HFF-Myc (cell line): ENCODE measurements around the gene AOX1.
"Not testable (repeated sequence)": the region's sequence is repeated elsewhere in the genome, so short reads cannot be mapped to it uniquely, and the experiment has no call there.

Experiments used
- DNase-seq: peaks from one replicate; pipeline ENCODE4 v3.0.0-alpha.2; 2011; ENCODE audit warnings: low read depth; ENCODE audit errors: extremely low read depth
- H3K4me3 ChIP-seq: replicated peaks from 2 replicates; pipeline ENCODE4 v1.5.1; 2011; ENCODE audit warnings: low read depth, mild to moderate bottlenecking, control low read depth, low read length
- CTCF ChIP-seq: IDR thresholded peaks from 2 replicates; pipeline ENCODE4 v1.5.1; 2012; ENCODE audit warnings: mild to moderate bottlenecking, low read depth, low read length, control low read depth; ENCODE audit errors: missing control alignments

AOX1 gene

GRCh38 chr2:200625282-200625681, 39.5 kb downstream of the AOX1 start:
- DNase-seq = no peak
- no peak for TF ChIP-seq CTCF
- no peak overlapping the region for H3K4me3 ChIP-seq

- no peak for DNase-seq
- TF ChIP-seq CTCF = no peak
Measured at GRCh38 chr2:200625958-200626363, 40.1 kb downstream of the AOX1 start.

GRCh38 chr2:200627110-200627770, 41.4 kb downstream of the AOX1 start:
- DNase-seq = no peak
- H3K4me3 ChIP-seq = no peak overlapping the region
- TF ChIP-seq CTCF = no peak

More at GRCh38 chr2:200625958-200626363, 40.1 kb downstream of the AOX1 start:
- H3K4me3 ChIP-seq = no peak overlapping the region

- not testable (repeated sequence) for DNase-seq, H3K4me3 ChIP-seq
Measured at GRCh38 chr2:200628461-200628860, 42.6 kb downstream of the AOX1 start.

- no peak overlapping the region for H3K4me3 ChIP-seq
- TF ChIP-seq CTCF = no peak
- DNase-seq = no peak
Measured at GRCh38 chr2:200631287-200631686, 45.5 kb downstream of the AOX1 start.

- DNase-seq = no peak
Measured at GRCh38 chr2:200634231-200634964, 48.6 kb downstream of the AOX1 start.

GRCh38 chr2:200635251-200635650, 49.4 kb downstream of the AOX1 start:
- no peak for TF ChIP-seq CTCF
- no peak for DNase-seq
- H3K4me3 ChIP-seq = no peak overlapping the region

More at GRCh38 chr2:200634231-200634964, 48.6 kb downstream of the AOX1 start:
- no peak overlapping the region for H3K4me3 ChIP-seq
- TF ChIP-seq CTCF = no peak
